ENCODE data around the gene NAE1.

DNA sequence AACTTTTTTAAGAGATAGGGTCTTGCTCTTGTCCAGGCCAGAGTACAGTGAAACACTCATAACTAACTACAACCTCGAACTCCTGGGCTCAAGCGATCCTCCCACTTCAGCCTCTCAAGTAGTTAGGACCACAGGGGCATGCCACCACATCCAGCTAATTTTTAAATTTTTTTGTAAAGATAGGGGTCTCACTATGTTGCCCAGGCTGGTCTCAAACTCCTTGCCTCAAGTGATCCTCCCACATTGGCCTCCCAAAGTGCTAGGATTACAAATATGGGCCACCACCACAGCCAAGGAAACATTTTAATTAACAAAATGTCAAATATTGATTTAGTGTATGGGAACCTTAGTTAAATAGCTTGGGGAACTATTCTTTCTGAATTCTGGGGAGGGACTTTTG lies 76.6 kb downstream of the NAE1 start:
- TF ChIP-seq, protein P1, sequence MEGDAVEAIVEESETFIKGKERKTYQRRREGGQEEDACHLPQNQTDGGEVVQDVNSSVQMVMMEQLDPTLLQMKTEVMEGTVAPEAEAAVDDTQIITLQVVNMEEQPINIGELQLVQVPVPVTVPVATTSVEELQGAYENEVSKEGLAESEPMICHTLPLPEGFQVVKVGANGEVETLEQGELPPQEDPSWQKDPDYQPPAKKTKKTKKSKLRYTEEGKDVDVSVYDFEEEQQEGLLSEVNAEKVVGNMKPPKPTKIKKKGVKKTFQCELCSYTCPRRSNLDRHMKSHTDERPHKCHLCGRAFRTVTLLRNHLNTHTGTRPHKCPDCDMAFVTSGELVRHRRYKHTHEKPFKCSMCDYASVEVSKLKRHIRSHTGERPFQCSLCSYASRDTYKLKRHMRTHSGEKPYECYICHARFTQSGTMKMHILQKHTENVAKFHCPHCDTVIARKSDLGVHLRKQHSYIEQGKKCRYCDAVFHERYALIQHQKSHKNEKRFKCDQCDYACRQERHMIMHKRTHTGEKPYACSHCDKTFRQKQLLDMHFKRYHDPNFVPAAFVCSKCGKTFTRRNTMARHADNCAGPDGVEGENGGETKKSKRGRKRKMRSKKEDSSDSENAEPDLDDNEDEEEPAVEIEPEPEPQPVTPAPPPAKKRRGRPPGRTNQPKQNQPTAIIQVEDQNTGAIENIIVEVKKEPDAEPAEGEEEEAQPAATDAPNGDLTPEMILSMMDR (IDR thresholded peaks at IDR 0.05; ENCODE audit: low read length), result no peak
- TF ChIP-seq EZH2 (IDR thresholded peaks at IDR 0.05; ENCODE audit: borderline replicate concordance, low read length), result no peak
